Pancreas (tissue), 10 donors: ENCODE measurements around the gene IQCC. TPM values are rescaled to one million over a fixed set of nuclear protein-coding genes. Genes with fewer than 3 reads are reported as not detected.

Experiments used
- ATAC-seq, 4 donors: fragments of 200-7000 bp; cut with Tn5 transposase; one replicate each; pipeline versions ENCODE4 v1.8.0 to v1.9.1; 2020; ENCODE audit warnings: mild to moderate bottlenecking in 4 of 4, moderate library complexity in 4 of 4
- DNase-seq, 6 donors: peaks; one replicate each; pipeline ENCODE4 v3.0.0-alpha.2; 2020
- FAIRE-seq: peaks from 2 replicates; lab custom pipeline; 2012; peaks lifted over from hg19 to GRCh38; lab: Jason Lieb, UNC
- H3K27ac ChIP-seq, 4 donors: fragments of 200-600 bp; sonication (generic); 1 replicate in 3 of 4; 2 replicates in 1 of 4; pipeline versions ENCODE4 v1.5.0 to v1.8.0; 2020
- H3K27me3 ChIP-seq, 4 donors: fragments of 200-600 bp; one replicate each; pipeline ENCODE4 v1.8.0; 2021
- H3K36me3 ChIP-seq, 3 donors: fragments of 200-600 bp; sonication (generic) in 1 of 3; one replicate each; pipeline versions ENCODE4 v1.5.0 to v1.8.0; 2020 to 2021
- H3K4me1 ChIP-seq, 3 donors: fragments of 200-600 bp; one replicate each; pipeline ENCODE4 v1.8.0; 2021
- H3K4me3 ChIP-seq, 4 donors: fragments of 200-600 bp; sonication (generic) in 2 of 4; one replicate each; pipeline versions ENCODE4 v1.5.0 to v1.8.0; 2020 to 2021
- H3K9me3 ChIP-seq, 4 donors: fragments of 200-600 bp; one replicate each; pipeline ENCODE4 v1.8.0; 2021
- WGBS, 2 donors: extraction: QIAGEN DNeasy Blood & Tissue Kit; methylation state at CpG; one replicate each; pipeline ENCODE4 v1.1.7; 2013; 5-methylcytosine and 5-hydroxymethylcytosine counted together
- intact Hi-C, 3 donors: fragments of 100-400 bp; cut with DNase I; formaldehyde crosslinking; loops; one replicate each; pipeline versions ENCODE4 v1.11.1 to v1.14.2; 2022
- polyA plus RNA-seq, 2 donors: library from polyadenylated mRNA; stranded (reverse); fragments of 200-250 nt; gene quantifications; one replicate each; pipeline ENCODE4 v1.2.3, GENCODE V29; 2013
- total RNA-seq, 6 donors: library from RNA; stranded (reverse); fragmentation: NEBNext Ultra II Directional in 4 of 6; extraction: Animal tissue kit (Norgen Biotek cat#: 25700) in 4 of 6; gene quantifications; one replicate each; pipeline versions ENCODE4 v1.2.1 to v1.2.4, GENCODE V29; 2021 to 2023
- TF ChIP-seq, protein P1 (sequence below), 4 donors: fragments of 200-600 bp; sonication (generic) in 3 of 4; IDR thresholded peaks; one replicate each; pipeline versions ENCODE4 v1.5.0 to v1.8.0; 2021; ENCODE audit warnings: antibody characterized with exemption in 4 of 4
- donor health status: healthy with polysubstance abuse.
- donor health status: DM: no; HTN: no; CAD: no; lungs with moderate emphysema.
- donor health status: DM: no; HTN: no; CAD: no.
- donor health status: control.
- donor health status: control.
- donor health status: Bipolar disorder and iron deficiency.
- donor health status: DM: yes; HTN: yes; CAD: no.
- donor health status: DM: no; HTN: no; CAD: no.
- donor health status: DM: no; HTN: no; CAD: no.
- donor health status: DM: yes; HTN: yes; CAD: no.

IQCC gene
- total and polyA plus RNA-seq, 8 donors = 1.1 to 5.5 (median 1.5) TPM

DNA sequence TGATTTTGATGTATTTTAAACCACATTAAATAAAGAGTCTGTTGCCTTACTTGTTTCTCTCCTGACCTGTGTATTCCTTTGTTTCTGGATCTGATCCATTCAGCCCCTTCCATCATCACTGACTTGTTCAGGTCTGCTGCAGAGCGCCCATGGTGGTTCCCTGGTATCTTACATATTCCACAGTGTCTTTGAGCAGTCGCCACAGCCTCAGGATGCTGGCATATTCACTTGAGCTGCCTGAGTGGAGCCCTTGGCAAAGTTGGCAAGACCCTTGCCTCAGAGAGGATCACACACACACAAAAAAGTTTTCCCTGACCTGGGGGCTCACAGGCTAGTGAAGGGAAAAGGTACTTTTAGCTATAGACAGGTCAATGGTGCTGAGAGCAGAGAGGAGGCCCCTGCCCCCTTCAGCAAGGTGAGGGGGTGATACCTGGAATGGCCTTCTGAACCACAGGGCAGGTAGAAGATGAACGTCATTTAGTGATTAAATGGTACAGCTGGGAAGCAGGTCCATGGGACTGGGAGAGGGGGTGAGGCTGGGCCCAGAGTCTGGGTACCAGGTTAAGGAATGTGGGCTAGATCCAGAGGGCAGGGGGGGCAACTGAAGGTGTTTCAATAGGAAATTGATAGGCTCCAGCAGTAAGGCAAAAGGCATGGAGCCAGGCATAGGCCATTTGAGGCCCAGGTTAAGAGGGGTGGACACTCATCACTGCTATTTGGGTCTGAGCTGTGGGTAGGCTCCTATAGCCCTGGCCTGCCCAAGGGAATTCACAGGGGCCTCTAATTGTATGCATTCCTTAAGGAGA lies 7.0 kb upstream of the IQCC start:
- Histone ChIP-seq H3K27ac (no peak overlapping the region), H3K36me3 (peaks cover 5 to 23% (median 12%) of the 10 kb centered on the region in 3 donors), H3K9me3 (no peaks in the 10 kb centered on the region), H3K4me1 (peaks cover 7 to 11% (median 10%) of the 10 kb centered on the region in 3 donors), H3K4me3 (no peak overlapping the region), H3K27me3 (no peaks in the 10 kb centered on the region)
- ATAC-seq (no peak), DNase-seq (peak in 2 of 6 donors; percentile 27 to 34), FAIRE-seq (no peak)
- 81 to 88% methylated on average over 3 of the region's 3 CpGs for WGBS, 2 donors
- TF ChIP-seq, protein P1, sequence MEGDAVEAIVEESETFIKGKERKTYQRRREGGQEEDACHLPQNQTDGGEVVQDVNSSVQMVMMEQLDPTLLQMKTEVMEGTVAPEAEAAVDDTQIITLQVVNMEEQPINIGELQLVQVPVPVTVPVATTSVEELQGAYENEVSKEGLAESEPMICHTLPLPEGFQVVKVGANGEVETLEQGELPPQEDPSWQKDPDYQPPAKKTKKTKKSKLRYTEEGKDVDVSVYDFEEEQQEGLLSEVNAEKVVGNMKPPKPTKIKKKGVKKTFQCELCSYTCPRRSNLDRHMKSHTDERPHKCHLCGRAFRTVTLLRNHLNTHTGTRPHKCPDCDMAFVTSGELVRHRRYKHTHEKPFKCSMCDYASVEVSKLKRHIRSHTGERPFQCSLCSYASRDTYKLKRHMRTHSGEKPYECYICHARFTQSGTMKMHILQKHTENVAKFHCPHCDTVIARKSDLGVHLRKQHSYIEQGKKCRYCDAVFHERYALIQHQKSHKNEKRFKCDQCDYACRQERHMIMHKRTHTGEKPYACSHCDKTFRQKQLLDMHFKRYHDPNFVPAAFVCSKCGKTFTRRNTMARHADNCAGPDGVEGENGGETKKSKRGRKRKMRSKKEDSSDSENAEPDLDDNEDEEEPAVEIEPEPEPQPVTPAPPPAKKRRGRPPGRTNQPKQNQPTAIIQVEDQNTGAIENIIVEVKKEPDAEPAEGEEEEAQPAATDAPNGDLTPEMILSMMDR (IDR thresholded peaks at IDR 0.05) = no peak
- intact Hi-C loops = no loop called here

- 50 to 55% methylated on average over 4 of the region's 4 CpGs for WGBS, 2 donors
- TF ChIP-seq, protein P1 (IDR thresholded peaks at IDR 0.05) = no peak
- H3K4me1 ChIP-seq = peaks cover 7 to 11% (median 10%) of the 10 kb centered on the region in 3 donors
- H3K27ac ChIP-seq = peak overlapping the region in 1 of 4 donors; percentile 71
- intact Hi-C loops = no loop called here
- no peaks in the 10 kb centered on the region for H3K9me3 ChIP-seq
- no peaks in the 10 kb centered on the region for H3K27me3 ChIP-seq
- peaks cover 3 to 16% (median 6%) of the 10 kb centered on the region in 3 donors for H3K36me3 ChIP-seq
- DNase-seq = peak in 2 of 6 donors; percentile 18 to 20
- H3K4me3 ChIP-seq = no peak overlapping the region
- ATAC-seq = no peak
- no peak for FAIRE-seq
Observed at GRCh38 chr1:32199043-32199716, 6.3 kb upstream of the IQCC start.

DNA sequence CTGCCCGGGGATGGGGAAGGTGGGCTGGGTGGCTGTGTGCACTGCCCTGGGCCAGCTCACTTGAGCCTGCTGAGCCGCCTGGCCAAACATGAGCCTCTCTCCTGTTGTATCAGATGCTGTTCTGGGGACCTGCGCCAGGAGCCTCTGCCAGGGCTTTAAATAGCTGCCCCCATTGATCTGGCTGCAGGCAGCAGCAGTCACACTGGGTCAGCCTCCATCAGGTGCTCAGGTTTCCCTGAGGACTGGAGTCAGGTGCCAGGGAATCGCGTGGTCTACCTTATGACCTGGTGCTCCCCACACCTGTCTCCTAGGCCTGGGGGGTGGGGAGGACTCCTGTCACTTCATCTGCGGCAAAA lies 5.8 kb upstream of the IQCC start:
- Histone ChIP-seq H3K27ac (peak overlapping the region; percentile 29 to 71 (median 56)), H3K4me1 (peaks cover 7 to 11% (median 10%) of the 10 kb centered on the region in 3 donors), H3K4me3 (peak overlapping the region in 1 of 4 donors; percentile 52), H3K27me3 (no peaks in the 10 kb centered on the region), H3K36me3 (peaks cover 0 to 11% (median 6%) of the 10 kb centered on the region in 3 donors), H3K9me3 (no peaks in the 10 kb centered on the region)
- intact Hi-C loops = no loop called here
- FAIRE-seq (no peak), DNase-seq (peak; percentile 70 to 92 (median 84)), ATAC-seq (peak; percentile 59 to 81 (median 72))
- WGBS, 2 donors = 17 to 21% methylated on average over 6 of the region's 6 CpGs
- TF ChIP-seq, protein P1 (IDR thresholded peaks at IDR 0.05) = no peak

- DNase-seq (peak; percentile 43 to 77 (median 57)), FAIRE-seq (no peak), ATAC-seq (peak; percentile 49 to 71 (median 60))
- H3K9me3 ChIP-seq = no peaks in the 10 kb centered on the region
- TF ChIP-seq, protein P1 (IDR thresholded peaks at IDR 0.05) = no peak
- H3K36me3 ChIP-seq = peaks cover 0 to 4% (median under 1%) of the 10 kb centered on the region in 3 donors
- 0 to 1% methylated on average over 29 to 34 of the region's 34 CpGs for WGBS, 2 donors
- intact Hi-C loops = no loop called here
- peak within 1 kb of the TSS; percentile 29 to 71 (median 56) for H3K27ac ChIP-seq
- peak within 1 kb of the TSS; percentile 26 to 67 (median 52) for H3K4me3 ChIP-seq
- H3K4me1 ChIP-seq = peaks cover 7 to 11% (median 10%) of the 10 kb centered on the region in 3 donors
- no peaks in the 10 kb centered on the region for H3K27me3 ChIP-seq
Observed at GRCh38 chr1:32200226-32201010, 5.1 kb upstream of the IQCC start, which contains the start of gene CCDC28B. Gene CCDC28B (plus strand): TSS chr1:32200595. CDS start chr1:32201936, 1,341 bp downstream.
